NCI-H774 (cell line): Measurements from ENCODE around the gene BTBD2.

Source experiments
- DNase-seq: peaks from one replicate; lab custom pipeline; 2025; lab: John Stamatoyannopoulos, UW

Gene BTBD2

GRCh38 chr19:1959928-1960589, 55.5 kb downstream of the BTBD2 start:
- no peak for DNase-seq

- DNase-seq = no peak
Observed at GRCh38 chr19:1957562-1958248, 57.8 kb downstream of the BTBD2 start.

- no peak for DNase-seq
Observed at GRCh38 chr19:1956868-1957492, 58.5 kb downstream of the BTBD2 start.

- DNase-seq = no peak
Observed at GRCh38 chr19:1956122-1956494, 59.4 kb downstream of the BTBD2 start.

GRCh38 chr19:1955171-1956121, 60.1 kb downstream of the BTBD2 start:
- DNase-seq = no peak

- no peak for DNase-seq
Observed at GRCh38 chr19:1954532-1954933, 61.0 kb downstream of the BTBD2 start.

GRCh38 chr19:1953441-1954094, 61.9 kb downstream of the BTBD2 start:
- no peak for DNase-seq

- DNase-seq = no peak
Observed at GRCh38 chr19:1953037-1953436, 62.5 kb downstream of the BTBD2 start.

- no peak for DNase-seq
Observed at GRCh38 chr19:1952635-1953034, 62.9 kb downstream of the BTBD2 start.

GRCh38 chr19:1950640-1951039, 64.9 kb downstream of the BTBD2 start:
- DNase-seq = no peak

- no peak for DNase-seq
Observed at GRCh38 chr19:1949304-1950101, 66.0 kb downstream of the BTBD2 start.

- DNase-seq = no peak
Observed at GRCh38 chr19:1947651-1948209, 67.8 kb downstream of the BTBD2 start.

GRCh38 chr19:1945899-1946298, 69.6 kb downstream of the BTBD2 start:
- no peak for DNase-seq

GRCh38 chr19:1944916-1945561, 70.5 kb downstream of the BTBD2 start:
- no peak for DNase-seq

GRCh38 chr19:1944088-1944915, 71.2 kb downstream of the BTBD2 start:
- DNase-seq = no peak

GRCh38 chr19:1943661-1944087, 71.8 kb downstream of the BTBD2 start:
- DNase-seq = no peak

- DNase-seq = no peak
Observed at GRCh38 chr19:1942934-1943555, 72.5 kb downstream of the BTBD2 start.

- peak; percentile 20 for DNase-seq
Observed at GRCh38 chr19:1942078-1942933, 73.2 kb downstream of the BTBD2 start.
